Left lung (tissue), 10 donors: ENCODE measurements around the gene CFL1. TPM values are rescaled to one million over a fixed set of nuclear protein-coding genes. Genes with fewer than 3 reads are reported as not detected.

ENCODE experiments used
- ATAC-seq: fragments of 200-7000 bp; cut with Tn5 transposase; one replicate; pipeline ENCODE4 v1.9.1; 2020; ENCODE audit warnings: moderate library complexity
- DNase-seq, 4 donors: peaks; one replicate each; pipeline ENCODE4 v3.0.0-alpha.2; 2013 to 2020
- H3K27ac ChIP-seq, 2 donors: fragments of 200-600 bp; sonication (generic) in 1 of 2; one replicate each; pipeline versions ENCODE4 v1.5.0 to v1.8.0; 2020 to 2021
- H3K27me3 ChIP-seq, 2 donors: fragments of 200-600 bp; sonication (generic) in 1 of 2; one replicate each; pipeline versions ENCODE4 v1.5.0 to v1.8.0; 2020 to 2021
- H3K36me3 ChIP-seq, 2 donors: fragments of 200-600 bp; sonication (generic) in 1 of 2; one replicate each; pipeline versions ENCODE4 v1.5.0 to v1.8.0; 2020 to 2021
- H3K4me1 ChIP-seq, 2 donors: fragments of 200-600 bp; one replicate each; pipeline ENCODE4 v1.8.0; 2021
- H3K4me3 ChIP-seq, 2 donors: fragments of 200-600 bp; sonication (generic) in 1 of 2; one replicate each; pipeline versions ENCODE4 v1.5.0 to v1.8.0; 2020 to 2021; ENCODE audit warnings: mild to moderate bottlenecking in 1 of 2
- H3K9me3 ChIP-seq, 2 donors: fragments of 200-600 bp; sonication (generic) in 1 of 2; one replicate each; pipeline versions ENCODE4 v1.5.0 to v1.8.0; 2020 to 2021
- intact Hi-C, 2 donors: fragments of 100-400 bp; cut with DNase I; formaldehyde crosslinking; loops; one replicate each; pipeline versions ENCODE4 v1.11.2 to v1.14.2; 2022
- polyA plus RNA-seq, 6 donors: library from polyadenylated mRNA; unstranded; fragments of 120-200 nt; gene quantifications; one replicate each; pipeline ENCODE4 v1.2.1, GENCODE V29; 2013; ENCODE audit not compliant: insufficient read length in 6 of 6
- total RNA-seq, 2 donors: library from RNA; stranded (reverse); fragmentation: NEBNext Ultra II Directional; extraction: Animal tissue kit (Norgen Biotek cat#: 25700); gene quantifications; one replicate each; pipeline ENCODE4 v1.2.1, GENCODE V29; 2021
- TF ChIP-seq, protein P1 (sequence below), 2 donors: fragments of 200-600 bp; sonication (generic) in 1 of 2; IDR thresholded peaks; one replicate each; pipeline versions ENCODE4 v1.5.0 to v1.8.0; 2021; ENCODE audit warnings: antibody characterized with exemption in 2 of 2
- donor health status: DM: no; HTN: yes; CAD: no.
- donor health status: DM: no; HTN: no; CAD: no.

CFL1 gene
- total and polyA plus RNA-seq, 8 donors: 599 to 1,162 (median 777) TPM

GRCh38 chr11:65898656-65899355 is 40.8 kb upstream of the CFL1 start:
- peaks cover 0 to 7% of the 10 kb centered on the region in 2 donors for H3K27me3 ChIP-seq
- ATAC-seq: no peak
- H3K27ac ChIP-seq: peak overlapping the region in 1 of 2 donors; percentile 89

DNA sequence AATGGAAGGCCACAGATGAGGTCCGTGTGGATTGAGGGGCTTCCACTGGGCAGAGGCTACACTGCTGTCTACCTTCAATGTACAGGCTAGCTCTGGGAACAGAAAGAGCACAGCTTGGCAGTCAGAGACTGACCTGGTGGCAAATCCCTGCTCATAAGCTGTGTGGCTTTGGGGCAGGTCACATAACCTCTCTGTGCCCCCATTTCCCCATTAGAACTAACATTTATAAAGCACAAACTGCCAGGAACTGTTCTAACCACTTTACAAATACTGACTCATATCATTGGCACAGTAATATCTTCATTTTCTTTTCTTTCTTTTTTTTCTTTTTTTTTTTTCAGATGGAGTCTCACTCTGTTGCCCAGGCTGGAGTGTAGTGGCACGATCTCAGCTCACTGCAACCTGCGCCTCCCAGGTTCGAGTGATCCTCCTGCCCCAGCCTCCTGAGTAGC is 39.1 kb upstream of the CFL1 start:
- ATAC-seq: no peak
- no peak for DNase-seq
- peaks cover 0 to 7% of the 10 kb centered on the region in 2 donors for H3K27me3 ChIP-seq

More at GRCh38 chr11:65898656-65899355, 40.8 kb upstream of the CFL1 start:
- Histone ChIP-seq H3K9me3 (no peaks in the 10 kb centered on the region), H3K4me3 (peak overlapping the region; percentile 43 to 70), H3K4me1 (peaks cover 9 to 63% of the 10 kb centered on the region in 2 donors), H3K36me3 (peaks cover 0 to 20% of the 10 kb centered on the region in 2 donors)
- peak in 1 of 4 donors; percentile 10 for DNase-seq
- intact Hi-C loops: no loop called here
- TF ChIP-seq, protein P1, sequence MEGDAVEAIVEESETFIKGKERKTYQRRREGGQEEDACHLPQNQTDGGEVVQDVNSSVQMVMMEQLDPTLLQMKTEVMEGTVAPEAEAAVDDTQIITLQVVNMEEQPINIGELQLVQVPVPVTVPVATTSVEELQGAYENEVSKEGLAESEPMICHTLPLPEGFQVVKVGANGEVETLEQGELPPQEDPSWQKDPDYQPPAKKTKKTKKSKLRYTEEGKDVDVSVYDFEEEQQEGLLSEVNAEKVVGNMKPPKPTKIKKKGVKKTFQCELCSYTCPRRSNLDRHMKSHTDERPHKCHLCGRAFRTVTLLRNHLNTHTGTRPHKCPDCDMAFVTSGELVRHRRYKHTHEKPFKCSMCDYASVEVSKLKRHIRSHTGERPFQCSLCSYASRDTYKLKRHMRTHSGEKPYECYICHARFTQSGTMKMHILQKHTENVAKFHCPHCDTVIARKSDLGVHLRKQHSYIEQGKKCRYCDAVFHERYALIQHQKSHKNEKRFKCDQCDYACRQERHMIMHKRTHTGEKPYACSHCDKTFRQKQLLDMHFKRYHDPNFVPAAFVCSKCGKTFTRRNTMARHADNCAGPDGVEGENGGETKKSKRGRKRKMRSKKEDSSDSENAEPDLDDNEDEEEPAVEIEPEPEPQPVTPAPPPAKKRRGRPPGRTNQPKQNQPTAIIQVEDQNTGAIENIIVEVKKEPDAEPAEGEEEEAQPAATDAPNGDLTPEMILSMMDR (IDR thresholded peaks at IDR 0.05): no peak

GRCh38 chr11:65896034-65896999 is 38.3 kb upstream of the CFL1 start:
- Histone ChIP-seq H3K9me3 (no peaks in the 10 kb centered on the region), H3K4me3 (no peak overlapping the region), H3K27ac (no peak overlapping the region), H3K36me3 (peaks cover 0 to 30% of the 10 kb centered on the region in 2 donors), H3K4me1 (peaks cover 14 to 88% of the 10 kb centered on the region in 2 donors), H3K27me3 (peaks cover 0 to 7% of the 10 kb centered on the region in 2 donors)
- peak in 1 of 4 donors; percentile 66 for DNase-seq
- TF ChIP-seq, protein P1 (IDR thresholded peaks at IDR 0.05): no peak
- intact Hi-C loops: no loop called here
- ATAC-seq: no peak

More for the DNA sequence above, 39.1 kb upstream of the CFL1 start:
- peaks cover 9 to 80% of the 10 kb centered on the region in 2 donors for H3K4me1 ChIP-seq
- no peak overlapping the region for H3K27ac ChIP-seq
- intact Hi-C loops: no loop called here
- H3K9me3 ChIP-seq: no peaks in the 10 kb centered on the region
- H3K36me3 ChIP-seq: peaks cover 0 to 27% of the 10 kb centered on the region in 2 donors
- H3K4me3 ChIP-seq: no peak overlapping the region
- TF ChIP-seq, protein P1 (IDR thresholded peaks at IDR 0.05): no peak

GRCh38 chr11:65895482-65895981 is 37.6 kb upstream of the CFL1 start:
- Histone ChIP-seq H3K27me3 (peaks cover 0 to 7% of the 10 kb centered on the region in 2 donors), H3K36me3 (peaks cover 0 to 30% of the 10 kb centered on the region in 2 donors), H3K4me3 (no peak overlapping the region), H3K27ac (no peak overlapping the region), H3K4me1 (peaks cover 14 to 92% of the 10 kb centered on the region in 2 donors), H3K9me3 (no peaks in the 10 kb centered on the region)
- TF ChIP-seq, protein P1 (IDR thresholded peaks at IDR 0.05): no peak
- intact Hi-C loops: no loop called here
- ATAC-seq (no peak), DNase-seq (peak in 1 of 4 donors; percentile 20)
